NCI-H345 treated with DMSO at 0.1 percent for 48 hours (cell line): ENCODE measurements around the gene ADAMTSL2.

Source experiments
- DNase-seq: peaks from one replicate; lab custom pipeline; 2025; ENCODE audit not compliant: unreplicated experiment; lab: John Stamatoyannopoulos, UW

The ADAMTSL2 gene

DNA sequence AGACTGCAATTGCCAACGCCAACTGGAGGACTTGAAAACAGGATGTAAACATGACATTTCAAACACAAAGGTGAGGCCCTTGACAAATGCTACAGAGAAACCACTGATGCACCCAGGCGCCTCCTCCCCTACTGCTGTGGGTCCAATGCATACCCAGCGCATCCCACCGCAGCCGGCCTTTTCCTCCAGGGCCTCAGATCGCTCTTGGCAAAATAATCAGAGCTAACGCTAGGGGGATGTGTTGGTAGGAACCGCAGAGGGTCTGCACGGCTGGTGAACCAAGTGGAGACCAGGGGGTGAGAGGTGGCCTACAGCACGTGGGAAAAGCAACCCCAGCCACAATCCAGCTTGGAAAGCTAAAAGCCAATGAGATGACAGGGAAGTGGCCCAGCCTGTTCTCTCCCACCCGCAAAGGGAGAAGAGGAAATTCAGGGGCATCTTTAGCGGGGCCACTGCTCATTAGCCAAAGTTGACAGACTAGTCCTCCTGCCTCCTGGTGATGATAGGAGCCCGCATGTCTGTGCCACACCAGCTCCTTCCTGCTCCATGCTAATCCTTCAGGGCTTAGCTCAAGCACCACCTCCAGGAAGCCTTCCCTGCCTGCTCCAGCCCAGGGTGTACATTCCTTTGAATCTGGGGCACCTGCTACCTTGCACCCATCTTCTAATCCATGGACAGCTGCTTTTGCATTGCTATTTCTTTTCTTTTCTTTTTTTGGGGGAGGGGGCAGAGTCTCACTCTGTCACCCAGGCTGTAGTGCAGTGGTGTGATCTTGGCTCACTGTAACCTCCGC, 68.8 kb downstream of the ADAMTSL2 start:
- DNase-seq, result peak; percentile 42

DNA sequence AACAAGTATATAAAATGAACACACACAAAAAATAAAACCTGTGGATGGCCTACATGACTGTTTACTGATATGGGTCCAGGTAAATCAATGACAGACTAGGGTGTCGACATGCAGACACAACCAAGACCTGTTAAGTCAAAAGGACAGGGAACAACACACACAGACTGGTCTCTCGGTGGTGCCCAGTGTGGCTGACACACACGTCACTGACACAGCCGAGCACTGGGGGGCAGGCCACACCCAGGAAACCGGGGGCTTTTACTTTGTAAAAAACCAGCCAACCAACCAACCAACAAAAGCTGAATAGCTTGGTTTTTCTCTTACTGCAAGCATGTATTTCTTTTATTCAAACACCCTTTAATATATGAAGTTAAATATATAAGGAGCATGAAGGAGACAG, 69.7 kb downstream of the ADAMTSL2 start:
- DNase-seq, result peak; percentile 30

DNA sequence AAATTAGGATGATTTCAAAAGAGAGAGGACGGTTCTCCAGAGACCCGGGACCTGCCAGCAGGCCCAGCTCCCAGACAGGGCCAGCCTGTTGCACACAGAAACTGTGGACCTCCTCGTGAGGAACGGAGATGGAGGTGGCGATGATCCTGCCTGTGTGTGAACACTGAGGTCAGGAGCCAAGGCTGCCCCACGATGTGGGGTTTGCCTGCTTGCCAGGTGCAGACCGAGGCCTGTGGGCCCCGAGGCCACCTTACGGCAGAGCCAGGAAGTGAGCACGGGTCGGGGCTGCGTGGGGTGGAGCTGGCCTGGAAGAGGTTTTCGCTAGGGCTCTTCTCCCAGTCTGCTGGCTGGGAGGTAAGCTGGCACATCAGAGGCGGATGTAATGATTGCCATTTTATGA, 70.4 kb downstream of the ADAMTSL2 start:
- no peak for DNase-seq

DNA sequence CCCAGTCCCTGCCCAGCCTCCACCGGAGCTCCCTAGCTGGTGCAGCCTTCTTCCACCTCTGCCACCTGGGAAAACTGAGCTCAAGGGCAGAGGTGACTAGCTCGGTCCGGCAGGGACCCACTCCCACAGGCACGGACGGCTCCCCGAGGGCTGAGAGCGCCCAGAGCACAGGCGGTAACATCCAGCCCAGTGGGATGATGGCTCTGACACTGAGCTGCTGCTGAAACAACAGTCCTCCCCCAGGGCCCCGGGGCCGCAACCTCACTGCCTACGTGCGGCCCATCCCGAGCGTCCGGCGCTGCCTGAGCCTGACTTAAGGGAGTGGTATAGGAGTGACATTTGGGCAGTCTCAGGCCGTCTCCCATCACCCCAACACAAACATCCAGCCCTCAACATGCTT, 70.9 kb downstream of the ADAMTSL2 start:
- no peak for DNase-seq

DNA sequence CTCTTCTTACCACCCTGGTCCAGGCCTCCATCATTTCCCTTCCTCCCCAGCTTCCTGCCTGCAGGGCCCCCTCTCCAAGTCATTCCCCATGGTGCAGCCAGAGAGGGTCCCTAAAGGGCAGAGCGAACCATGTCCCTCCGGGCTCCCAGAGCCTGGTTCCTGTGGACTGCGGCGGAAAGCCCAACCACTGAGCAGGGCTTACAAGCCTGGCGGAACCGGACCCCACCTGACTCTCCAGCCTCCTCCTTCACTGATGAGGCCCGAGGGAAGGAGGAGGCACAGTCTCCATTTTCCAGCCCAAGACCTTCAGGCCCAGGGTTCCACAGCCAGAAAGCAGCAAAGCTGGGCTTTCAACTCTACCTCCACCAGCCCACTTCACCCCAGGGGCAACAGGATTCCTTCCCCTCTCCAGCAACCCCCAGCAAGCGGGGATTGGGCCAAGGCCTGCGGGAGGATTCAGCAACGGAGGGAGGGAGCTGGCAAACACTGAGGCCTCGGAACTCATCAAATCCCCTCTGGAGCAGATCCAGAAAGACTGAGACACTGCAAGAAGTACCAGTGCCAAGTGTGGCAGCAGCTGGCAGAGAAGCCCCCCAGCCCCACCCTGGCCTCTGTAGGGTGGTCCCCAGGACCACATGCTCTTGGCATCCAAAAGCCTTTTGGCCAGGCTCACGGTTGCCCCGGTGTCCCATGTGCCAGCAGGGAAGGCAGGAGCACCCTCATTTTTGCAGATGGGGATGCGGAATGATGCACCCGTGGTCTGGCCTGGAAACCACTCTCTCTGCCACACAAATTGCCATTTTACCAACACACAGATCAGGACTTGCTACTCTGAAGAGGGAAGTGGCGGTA, 71.6 kb downstream of the ADAMTSL2 start:
- no peak for DNase-seq

DNA sequence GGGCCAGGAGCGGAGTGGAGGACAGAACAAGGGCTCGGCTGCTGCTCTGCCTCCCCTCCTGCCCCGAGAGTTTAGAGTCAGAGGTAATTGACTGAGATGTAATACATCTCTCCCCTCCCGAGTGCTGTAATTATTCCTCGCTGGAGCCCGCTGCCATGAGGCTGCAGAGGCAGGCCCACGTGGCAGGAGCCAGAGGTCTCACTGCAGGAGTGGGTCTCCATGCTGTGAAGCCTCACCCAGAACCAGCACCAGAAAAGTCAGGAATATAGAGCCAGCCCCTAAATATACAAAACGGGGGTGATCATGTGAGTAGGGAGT, 72.2 kb downstream of the ADAMTSL2 start:
- no peak for DNase-seq

DNA sequence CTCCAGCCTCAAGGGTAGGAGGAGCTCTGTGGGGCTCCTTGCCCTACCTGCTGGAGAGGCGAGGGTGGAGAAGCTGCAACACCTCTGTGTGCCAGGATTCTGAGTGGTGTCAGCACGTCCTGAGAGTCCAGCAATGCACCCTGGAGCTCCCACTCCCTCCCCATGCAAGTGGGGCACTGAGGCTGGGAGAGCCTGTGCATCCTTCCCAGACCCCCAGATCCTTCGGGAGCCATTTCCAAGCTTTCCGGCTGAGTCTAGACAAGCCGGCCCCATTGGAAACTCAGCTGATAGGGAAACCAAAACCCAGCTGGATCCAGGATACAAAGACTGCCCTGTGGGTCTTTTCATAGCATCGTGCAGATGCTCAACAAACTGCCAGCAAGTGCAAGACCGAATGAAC, 72.9 kb downstream of the ADAMTSL2 start:
- DNase-seq, result no peak

DNA sequence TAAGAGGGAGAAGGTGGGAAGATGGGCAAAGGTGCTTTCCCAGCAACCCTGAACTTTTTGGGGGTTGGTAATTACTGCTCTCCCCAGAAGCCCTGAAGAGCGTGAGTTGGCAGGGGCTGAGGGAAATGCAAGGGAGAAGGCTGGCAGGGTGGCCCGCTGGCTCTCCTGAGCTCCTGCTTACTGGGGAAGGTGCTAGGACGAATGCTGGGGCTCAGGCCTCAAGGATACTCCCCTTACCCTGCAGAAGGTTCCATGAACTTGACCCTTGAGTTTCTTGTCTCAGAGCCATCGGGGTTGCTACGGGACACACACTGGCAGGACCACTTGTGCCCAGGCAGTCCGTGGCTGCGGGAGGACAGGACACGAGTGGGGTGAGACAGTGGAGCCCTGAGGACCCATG, 73.5 kb downstream of the ADAMTSL2 start:
- DNase-seq, result no peak

DNA sequence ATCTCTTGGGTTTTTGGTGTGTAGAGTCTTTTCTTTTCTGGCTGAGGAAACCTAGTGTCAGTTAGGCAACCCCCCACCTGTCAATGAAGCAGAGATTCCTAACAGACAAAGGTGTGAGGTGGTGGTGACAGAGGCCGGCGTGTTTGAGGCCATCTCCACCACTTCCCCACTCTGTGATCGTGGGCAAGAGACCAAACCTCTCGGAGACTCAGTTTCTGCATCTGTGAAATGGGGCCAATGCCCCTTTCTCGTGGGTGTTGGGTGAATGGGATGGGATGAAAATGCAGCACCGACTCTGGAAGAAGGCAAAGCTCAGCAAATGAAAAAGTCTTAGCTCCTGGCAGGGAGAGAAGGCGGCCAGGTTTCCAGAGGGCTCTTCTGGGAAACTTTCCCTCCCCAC, 73.9 kb downstream of the ADAMTSL2 start:
- DNase-seq, result no peak

DNA sequence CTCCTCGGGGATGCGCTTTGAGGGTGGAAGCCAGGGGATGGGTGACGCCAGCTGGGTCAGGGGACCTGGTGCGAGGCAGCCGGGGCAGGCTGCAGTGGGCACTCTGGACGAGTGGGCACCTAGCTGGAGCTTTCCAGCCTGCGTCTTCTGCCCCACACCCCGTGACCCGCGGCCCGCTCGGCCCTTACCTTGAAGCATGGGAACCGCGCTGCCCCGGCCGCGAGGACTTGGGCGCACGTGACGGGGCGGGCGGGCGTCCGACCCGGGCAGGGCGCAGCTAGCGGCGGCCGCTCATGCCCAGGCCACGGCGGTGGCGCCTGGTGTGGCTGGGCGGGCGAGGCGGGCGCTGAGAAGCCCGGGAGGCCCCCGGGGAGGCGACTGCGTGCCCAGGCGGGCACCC, 74.4 kb downstream of the ADAMTSL2 start:
- DNase-seq, result no peak

DNA sequence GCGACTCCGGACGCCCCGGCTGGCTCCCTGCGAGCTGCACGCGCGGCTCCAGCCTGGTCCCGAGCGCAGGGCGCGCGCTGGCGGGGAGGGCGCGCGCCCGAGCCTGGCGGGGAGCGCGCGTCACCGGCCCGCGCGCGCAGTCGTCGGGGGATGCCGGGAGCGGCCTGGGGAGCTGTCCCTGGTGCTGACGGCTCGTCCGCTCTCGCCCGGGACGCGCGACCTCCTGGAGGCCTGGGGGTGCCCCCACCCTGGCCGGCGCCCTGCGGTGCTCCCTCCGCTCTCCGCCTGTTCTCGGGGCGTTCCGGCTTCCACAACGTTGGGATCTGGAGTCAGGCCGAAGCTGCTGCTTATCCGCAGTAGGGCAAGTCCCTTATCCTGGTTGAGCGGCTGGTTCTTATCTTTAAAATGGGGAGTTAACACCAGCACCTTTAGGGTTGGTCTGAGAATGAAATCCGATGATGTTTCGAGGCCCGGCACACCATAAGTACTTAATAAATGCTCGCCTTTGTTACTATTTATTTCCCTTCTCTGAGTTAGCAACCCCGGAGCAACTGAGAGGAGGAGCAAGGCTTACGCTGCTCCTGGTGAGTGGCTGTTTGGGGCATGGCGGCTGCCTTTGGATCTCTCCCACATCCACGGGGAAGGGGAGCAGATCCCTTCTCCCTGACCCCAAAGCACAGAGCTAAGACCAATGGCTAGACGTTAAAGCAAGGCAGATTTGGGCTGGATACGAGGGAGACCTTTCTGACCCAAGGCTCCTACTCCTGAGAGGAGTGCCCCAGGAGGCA, 75.0 kb downstream of the ADAMTSL2 start, which contains the start of gene FAM163B:
FAM163B (minus strand) TSS at position 79 of the 788 bp plus-strand sequence. CDS start 29,166 bp downstream, outside the sequence.
- DNase-seq, result no peak

DNA sequence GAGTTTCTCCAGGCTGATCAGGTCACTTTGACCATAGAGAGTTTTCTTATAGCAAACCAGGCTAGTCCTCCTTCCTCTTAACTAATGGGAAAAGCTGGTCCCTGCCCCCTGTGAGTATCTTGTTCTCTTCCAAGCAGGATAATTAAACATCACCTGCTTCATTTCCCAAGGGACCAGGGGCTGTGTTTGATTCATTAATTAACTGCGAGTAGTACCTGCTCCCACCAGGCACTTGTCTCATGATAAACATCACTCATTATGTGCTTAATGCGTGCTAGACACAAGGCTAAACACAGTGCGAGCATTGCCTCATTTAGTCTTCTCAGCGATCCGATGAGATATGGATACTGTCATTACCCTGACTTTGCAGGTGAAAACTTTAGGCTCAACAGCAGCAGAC, 76.3 kb downstream of the ADAMTSL2 start:
- peak; percentile 78 for DNase-seq

DNA sequence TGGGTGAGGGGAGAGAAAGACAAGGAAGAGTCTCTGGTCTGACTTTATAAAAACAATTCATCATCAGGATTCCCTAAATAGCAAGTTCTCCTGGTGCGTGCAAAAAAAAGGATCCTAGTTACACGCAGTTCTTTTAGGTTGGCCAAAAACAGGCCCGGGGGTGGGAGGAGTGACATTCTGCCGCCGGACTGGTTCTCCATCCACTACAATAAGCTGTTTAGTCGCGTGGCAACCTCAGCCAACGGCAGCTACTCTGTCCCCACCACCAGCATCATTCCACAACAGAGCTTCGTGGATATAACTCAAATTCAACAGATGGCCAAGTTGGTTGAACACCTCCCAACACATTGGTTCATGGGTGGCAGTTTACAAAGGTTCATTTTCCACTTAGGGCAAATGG, 77.5 kb downstream of the ADAMTSL2 start:
- DNase-seq, result no peak

DNA sequence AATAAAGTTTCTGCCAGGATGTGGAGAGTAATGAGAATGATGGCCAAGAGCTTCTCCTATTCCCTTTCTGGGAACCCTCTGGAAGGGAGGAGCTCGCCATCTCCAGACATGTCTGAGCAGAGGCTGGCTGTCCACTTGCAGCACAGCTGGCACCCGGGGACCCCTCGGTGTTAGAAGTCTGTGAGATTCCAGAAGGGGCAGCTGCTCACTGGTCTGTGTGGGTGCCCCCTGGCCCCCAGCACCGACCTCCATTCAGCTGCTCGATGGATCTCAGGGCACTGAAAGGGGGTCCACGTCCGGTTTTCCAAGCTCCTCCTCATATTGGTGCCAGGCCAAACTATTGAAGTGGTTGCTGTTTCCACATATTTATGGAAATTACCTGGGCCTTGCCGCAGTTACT, 78.3 kb downstream of the ADAMTSL2 start:
- no peak for DNase-seq

DNA sequence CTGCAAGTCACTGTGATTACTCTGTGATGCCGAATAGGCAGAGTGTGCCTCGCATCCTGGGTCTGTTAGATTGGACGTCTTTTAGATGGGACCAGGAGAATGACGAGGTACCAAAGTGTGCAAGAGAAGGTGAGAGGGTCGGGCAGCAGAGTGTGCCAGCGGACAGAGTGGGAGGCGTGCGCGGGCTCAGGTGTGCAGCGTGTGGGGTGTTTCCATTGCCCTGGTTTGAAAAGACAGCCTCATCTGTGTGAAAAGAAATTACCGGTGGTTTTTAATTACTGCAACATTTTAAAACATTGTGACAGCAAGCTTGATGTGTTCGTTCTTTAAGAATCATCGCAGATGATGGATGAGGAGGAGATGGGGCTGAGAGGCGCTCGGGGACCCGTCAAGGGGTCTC, 78.9 kb downstream of the ADAMTSL2 start:
- no peak for DNase-seq

DNA sequence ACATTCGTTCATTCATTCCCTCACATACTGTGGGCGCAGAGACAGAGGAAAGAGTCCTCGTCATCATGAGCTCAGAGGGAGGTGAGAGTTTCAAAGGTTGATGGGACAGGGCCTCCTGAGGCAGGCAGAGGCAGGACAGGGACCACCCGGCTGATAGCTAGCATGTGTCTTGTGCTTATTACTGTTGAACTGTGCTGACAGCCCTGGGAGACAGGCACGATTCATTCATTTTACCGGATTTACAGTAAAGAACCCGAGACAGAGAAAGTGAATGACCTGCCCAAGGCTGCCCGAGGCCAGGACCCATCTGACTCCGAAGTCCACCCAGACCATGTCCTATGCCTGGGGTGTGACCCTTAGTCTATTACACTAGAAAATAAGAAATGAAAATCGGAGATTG, 79.6 kb downstream of the ADAMTSL2 start:
- no peak for DNase-seq

DNA sequence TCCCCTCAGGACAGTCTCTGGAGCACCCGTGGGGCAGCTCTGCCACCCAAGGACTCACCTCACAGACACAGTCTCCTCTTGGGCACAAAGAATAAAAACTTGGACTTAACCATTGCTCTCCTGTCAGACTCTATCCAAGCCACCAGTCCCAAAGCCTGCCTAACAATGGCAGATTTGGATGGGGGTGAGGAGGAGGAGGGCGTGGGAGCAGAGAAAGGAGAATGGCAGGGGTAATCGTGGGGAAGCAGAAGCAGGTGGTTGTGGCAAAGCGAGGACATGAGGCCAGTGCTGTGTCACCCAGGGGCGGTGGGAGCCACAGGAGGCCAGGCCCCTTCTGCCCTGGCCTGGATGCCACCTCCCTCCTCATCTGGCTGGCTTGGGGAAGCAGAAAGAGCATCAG, 80.2 kb downstream of the ADAMTSL2 start:
- DNase-seq, result no peak

DNA sequence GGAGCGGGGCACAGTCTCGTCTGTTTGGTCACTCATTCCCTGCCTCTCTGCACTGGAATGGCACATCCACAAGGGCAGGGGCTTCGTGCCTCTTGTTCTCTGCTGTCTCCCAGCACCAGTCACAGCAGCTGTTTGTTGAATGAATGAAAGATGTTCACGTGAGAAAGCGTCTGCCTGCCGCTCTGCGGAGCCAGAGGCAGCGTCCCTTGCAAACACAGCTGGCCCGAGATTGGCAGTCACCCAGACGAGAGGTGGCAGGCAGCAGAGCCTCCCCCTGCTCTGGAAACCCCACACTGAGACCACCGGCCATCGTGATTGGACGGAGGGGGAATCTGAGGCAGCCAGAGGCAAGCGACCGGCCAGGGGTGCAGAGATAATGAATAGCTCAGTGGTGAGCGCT, 80.7 kb downstream of the ADAMTSL2 start:
- no peak for DNase-seq

DNA sequence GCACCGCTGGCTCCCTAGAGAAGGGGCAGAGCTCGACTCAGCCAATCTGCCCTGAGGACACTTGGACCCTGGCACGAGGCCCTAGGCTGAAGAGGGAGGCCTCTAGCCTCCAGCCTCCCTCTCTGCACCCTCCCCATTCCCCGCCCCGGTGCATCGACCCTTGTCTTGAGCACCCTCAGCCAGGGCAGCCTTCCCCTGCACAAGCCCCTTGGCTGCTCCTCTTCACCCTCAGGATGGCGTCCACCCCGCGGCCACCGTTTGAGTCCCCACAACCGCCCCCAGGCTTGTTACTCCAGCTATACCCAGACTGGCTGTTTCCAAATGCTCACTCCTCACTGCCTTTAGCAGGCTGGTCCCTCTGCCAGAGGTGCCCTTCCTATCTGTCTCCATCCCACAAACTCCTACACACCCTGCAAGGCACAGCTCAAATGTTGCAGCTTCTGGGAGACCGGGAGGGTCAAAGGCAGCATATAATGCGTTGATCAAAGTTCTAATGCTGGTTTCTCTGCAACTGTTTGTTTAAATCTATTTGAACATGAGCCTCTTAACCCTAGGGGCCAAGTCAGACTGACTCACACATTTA, 81.2 kb downstream of the ADAMTSL2 start:
- DNase-seq, result no peak

DNA sequence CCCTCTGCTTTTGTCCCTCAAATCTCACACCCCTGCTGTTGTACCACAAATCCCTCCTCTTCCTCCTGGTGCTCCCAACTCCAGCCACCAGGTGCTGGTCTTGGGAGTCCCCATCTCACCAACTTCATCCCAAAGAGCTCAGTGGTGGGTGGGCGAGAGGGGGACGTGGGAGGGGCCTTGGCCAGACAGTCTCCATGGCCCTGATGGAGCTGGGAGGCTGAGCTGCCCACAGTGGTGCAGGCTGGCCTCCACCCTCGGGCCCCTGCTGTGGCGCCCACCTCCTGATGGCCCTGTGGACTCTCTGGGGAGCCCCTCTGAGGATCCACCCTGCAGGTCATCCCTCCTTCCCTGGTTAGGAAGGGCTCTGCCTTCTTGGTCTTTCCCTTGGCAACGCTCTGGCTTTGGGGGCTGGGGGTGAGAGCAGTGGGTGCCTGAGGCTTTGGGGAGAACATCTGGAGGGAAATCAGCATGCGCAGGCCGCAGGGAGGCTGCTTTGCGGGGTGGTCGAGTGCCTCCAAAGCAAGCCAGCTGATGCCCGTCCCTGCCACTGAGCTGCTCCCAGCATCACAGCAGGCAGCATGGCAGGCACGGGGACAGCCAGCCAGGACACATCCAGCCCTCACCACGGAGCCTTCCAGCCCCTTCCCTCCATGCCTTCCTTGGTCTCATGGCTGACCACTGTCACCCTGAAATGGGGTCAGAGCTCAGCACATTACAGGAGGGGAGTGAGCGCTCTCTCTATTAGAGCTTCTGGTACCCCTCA, 82.3 kb downstream of the ADAMTSL2 start:
- no peak for DNase-seq

DNA sequence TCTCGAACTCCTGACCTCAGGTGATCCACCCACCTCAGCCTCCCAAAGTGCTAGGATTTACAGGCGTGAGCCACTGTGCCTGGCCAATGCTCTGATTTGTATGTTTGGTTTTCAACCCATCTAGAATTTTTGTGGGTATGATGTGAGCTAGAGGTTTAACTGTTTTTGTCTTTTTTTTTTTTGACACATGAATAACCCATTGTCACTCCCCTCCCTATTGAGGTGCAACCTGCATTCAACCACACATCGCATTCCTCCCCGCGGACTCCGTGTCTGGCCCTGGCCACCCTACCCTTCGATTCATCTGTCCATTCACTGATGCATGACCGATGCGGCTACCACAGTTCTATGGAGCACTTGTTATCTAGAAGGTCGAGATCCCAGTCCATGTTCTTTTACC, 84.2 kb downstream of the ADAMTSL2 start:
- no peak for DNase-seq
